Measurements from ENCODE around the gene MARK2. TPM values are rescaled to one million over a fixed set of nuclear protein-coding genes. Genes with fewer than 3 reads are reported as not detected.

The MARK2 gene
- polyA plus RNA-seq, 1 donor = 16.7 TPM

DNA sequence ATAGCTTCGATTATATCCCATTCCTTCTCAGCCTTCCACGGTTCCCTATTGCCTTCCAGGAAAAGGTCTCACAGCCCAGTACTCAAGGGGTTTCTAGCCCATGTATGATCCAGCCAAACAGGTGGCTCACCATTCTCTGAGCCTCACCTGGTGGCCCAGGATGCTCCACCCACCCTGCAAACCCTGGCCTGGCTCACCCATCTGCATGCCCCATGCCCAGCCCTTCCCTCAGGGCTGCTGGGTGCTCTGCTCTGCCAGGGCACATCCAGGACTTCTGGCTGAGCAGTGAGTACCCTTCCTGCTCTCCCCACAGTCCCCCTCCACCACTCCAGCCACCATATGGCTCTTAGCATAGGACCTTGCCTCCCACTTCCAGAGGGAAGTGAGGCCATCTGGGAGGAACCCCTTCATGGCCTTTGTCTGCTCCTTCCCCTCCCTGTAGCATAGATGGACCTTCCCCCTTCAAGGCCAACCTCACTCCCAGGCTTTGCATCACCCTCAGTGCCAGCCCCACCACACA, 83.8 kb downstream of the MARK2 start:
- no peak for DNase-seq (ENCODE audit: low read depth)

DNA sequence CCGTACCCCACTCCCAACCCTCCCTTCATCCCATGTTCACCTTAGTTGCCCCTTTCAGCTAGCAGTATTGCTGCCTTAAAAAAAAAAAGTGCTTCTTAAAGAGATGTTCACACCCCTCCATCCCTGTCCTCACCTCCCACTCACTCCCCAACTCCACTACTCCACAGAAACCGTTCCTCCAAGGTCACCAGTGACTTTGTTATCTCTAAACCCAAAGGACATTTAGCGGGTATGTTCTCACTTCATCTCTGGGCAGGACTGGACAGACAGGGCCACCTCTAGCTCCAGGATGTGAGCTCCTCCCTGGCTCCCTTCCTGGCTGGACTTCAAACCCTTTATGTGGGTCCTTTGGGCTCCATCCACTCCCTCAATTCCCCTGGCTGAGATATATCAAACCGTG, 84.4 kb downstream of the MARK2 start:
- no peak for DNase-seq (ENCODE audit: low read depth)

DNA sequence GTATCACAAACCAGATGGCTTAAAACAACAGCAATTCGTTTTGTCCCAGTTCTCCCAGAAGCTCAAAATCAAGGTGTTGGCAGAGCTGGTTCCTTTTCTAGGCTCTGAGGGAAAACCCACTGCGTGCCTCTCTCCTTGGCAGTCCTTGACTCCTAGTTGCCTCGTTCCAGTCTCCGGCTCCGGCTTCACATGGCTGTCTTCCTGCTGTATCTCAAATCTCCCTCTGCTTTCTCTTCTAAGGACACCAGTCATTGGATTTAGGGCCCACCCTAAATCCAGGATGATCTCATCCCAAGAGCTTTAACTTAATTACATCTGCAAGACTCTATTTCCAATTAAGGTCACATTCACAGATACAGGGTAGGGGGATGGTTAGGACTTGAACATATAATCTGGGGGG, 90.7 kb downstream of the MARK2 start:
- DNase-seq (ENCODE audit: low read depth) = no peak

DNA sequence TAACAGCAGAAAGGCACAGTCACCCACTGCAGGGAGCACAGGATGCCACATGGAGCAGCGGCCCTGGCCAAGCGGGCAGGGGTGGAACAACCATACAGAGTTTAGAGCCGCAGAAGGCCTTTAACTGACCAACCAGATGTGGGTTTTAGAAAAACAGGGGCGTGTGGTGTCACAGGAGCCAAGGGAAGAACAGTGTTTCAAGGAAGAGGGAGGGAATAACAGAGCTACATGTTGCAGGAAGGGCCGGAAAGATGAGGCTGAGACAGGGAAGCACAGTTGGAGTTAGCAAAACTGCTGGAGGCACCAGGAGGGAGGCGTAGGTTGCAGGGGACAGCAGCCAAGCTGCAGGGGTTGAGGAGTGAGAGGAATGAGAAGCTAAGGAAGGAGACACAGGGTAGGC, 92.1 kb downstream of the MARK2 start:
- no peak for DNase-seq (ENCODE audit: low read depth)

DNA sequence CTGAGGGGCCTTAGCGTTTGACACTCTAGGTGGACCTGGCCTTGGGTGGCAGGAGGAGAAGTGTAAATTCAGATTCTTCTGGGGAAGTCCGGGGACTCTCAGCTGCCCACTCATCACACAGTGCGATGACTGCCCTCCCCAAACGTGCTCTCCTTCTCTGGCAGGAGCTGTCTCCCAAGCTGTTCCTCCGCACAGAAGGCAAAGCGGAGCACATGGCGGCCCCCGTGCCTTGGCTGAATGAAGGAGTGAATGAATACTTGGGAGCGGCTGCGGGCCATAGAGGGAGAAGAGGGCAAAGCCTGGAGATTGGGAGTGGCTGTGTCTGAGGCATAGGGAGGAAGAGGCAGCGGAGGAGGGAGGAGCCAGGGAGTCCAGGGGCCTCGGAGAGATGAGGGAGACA, 93.0 kb downstream of the MARK2 start:
- DNase-seq (ENCODE audit: low read depth) = no peak

DNA sequence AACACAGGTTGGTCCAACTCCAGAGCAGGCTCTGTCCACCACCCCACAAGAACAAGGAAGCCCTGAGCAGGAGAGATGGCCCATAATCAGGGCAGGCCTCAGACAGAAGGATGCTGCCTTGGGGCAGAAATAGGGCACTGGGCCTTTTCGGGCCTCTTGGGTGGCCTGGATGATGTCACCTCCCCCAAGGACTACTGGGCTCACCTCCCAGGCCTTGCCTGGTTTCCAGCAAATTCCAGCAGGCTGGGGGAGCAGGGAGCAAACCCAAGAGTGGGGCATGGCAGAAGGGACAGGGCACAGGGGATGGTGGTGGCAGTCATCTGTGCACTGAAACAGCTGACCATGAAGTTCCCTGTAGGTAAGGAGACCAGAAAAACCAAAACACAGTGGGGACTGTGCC, 94.5 kb downstream of the MARK2 start:
- DNase-seq (ENCODE audit: low read depth) = no peak

DNA sequence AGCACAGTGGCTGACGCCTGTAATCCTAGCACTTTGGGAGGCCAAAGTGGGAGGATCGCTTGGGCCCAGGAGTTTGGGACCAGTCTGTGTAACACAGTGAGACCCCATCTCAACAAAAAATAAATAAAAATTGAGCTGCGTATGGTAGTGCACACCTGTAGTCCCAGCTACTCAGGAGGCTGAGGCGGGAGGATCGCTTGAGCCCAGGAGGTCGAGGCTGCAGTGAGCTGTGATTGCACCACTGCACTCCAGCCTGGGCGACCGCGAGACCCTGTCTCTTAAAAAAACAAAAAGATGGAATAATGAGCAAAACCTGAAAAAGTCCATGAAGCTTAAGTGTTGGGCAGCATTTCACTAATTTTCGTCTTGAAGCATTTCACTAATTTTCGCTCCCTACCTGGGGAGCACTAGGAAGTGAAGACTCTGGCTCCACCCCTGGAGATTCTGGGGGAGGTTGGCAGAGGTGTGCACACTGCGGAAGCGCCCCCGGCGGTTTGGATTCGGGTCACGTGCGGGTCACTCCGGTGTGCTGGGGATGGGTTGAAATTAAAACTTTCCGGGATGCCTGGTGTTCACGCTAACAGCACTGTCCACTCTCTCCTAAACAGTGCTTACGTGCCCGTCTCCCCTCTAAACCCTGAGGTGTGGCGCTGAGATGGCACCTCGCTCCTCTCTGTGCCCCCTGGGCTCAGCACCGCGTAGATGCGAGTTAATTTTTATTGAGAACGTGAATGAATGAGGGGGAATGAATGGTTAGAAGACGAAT, 99.0 kb downstream of the MARK2 start:
- no peak for DNase-seq (ENCODE audit: low read depth)

DNA sequence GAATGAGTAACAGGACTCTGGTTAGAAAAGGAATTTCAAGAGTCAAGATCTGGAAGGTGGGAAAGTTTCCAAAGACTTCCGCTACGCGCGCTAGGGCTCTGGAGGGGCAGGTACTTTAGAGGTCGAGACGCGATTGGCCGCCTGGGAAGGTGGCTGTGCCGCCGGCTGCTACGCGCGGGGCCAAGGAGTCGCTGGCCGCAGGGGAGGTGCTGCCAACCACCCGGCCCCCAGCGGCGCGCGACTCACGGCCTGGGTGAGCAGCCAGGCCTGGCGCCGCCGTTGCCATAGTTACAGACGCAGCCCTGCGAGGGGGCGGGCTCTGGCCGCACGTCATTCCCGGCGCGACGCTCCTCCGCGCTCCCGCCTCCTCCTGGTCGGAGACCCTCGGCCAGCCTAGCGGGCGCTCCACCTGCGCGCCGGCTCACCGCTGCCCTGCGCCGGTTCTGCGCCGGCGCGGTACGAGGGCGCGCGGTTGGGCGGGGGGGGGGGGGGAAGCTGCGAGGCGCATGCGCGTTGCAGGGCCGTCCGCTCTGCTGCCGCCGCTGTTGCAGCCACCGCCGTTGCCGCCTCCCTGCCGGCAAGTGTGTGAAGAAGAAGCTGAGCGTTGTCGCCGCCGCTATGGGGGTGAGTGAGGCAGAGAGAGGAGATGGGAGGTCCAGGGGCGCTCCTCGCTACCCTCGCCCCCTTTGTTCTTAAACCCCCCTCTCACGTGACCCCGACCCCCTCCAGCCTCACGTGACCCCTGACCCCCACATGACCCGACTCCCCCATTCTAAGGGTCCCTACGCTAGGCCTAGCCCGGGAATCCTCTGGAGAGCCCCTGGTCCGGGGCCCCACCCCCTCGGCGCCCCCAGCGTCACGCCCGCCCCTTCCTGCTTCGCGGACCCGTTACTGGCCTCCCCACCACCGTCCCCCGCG, 99.8 kb downstream of the MARK2 start, which contains the start of gene NAA40:
TSS of gene NAA40 (plus strand) at position 524 of the 918 bp plus-strand sequence. CDS start at position 619, 95 bp downstream.
- no peak for DNase-seq (ENCODE audit: low read depth)

DNA sequence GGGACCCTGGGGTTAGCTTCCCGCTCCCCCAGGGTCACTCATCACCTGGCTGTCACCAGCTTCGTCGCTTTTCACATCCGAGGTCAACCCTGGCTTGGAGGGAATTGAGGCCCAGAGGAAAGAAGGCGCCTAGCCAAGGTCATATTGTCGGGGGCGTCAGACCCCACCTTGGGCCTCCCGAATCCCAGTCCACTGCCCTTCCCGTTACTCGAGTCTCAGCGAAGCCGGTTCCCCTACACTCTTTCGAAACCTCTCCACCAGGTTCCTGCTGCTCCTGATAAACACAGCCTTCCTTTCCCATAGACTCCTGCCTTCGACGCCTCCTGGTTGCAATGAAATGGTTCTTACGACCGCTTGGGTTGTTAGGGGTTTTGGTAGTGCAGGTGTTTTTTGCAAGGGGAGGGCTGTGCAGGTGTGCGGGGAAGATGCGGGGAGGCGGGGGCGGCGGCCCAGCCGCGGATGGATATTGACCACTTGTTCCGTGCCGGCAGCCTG, 100.5 kb downstream of the MARK2 start:
- no peak for DNase-seq (ENCODE audit: low read depth)

DNA sequence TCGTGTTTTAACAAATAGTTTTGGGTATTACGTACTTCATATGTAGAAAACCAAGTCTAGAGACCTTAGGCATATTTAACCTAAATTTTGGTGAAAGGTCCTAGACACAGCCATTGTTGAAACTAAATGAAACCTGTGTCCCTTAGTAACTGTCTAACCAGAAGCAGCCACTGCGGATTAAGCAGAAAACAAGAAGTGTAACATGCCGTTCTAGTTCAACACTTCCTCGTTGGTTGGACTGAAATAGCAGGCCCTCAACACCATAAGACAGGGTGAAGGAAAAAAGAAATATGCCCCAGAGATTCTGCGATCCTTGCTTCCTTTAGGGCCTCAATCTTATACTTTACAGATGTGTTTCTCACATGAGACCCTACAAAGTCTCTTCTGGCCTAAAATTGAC, 101.9 kb downstream of the MARK2 start:
- no peak for DNase-seq (ENCODE audit: low read depth)

DNA sequence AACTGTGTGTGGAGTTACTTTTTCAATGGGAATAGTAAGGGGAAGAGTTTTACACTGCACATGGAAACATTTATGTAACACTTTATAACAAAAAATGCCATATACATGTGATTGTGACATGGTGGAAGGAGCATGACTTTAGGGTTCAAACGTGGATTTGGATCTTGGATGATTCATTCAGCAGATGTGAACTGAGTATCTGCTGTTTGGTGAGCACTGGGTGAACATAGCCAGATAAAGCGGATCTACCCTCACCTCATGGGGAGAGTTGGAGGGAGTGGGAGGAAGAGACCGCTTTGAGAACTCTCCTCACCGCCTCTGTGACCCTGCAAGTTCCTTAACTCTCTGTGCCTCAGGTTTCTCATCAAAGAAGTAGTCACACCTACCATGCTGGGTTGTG, 103.0 kb downstream of the MARK2 start:
- DNase-seq (ENCODE audit: low read depth) = no peak

DNA sequence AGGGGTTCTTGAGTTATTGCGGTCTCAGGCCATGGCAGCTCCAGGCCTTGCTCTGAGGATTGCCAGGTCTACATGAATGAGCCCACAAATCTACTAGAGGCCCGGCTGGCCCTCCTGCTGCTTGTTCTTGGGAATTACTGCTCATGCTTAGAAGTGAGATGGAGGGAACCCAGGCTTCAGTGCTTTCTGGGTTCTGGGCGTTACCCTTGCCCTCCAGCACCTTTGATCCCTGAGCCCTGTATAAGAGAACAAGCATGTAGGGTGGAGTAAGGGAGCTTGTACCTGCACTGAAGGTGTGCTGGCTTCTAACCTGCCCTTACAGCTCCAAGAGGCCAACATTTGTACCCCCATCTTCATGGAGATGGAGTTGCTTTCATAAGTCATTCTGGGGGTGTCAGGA, 103.9 kb downstream of the MARK2 start:
- no peak for DNase-seq (ENCODE audit: low read depth)

DNA sequence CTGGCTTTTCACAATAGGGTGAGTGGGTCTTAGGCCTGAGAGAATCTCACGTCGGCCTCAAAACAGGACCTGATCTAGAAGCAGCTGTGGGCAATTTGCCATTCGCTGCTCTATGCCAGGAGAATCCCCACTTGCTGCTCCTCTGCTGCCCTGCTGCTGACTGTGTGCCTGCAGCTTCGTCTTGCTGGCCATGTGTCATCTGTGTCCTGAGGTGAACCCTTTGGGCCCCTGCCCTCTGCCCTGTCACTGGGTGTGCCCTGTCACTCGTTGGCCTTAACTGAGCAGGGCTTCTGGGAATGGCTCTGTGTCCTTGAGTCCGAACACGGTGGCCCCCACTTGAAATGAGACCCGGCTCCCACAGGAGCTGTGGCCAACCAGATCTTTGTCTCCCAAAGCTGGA, 106.1 kb downstream of the MARK2 start:
- DNase-seq (ENCODE audit: low read depth) = no peak

DNA sequence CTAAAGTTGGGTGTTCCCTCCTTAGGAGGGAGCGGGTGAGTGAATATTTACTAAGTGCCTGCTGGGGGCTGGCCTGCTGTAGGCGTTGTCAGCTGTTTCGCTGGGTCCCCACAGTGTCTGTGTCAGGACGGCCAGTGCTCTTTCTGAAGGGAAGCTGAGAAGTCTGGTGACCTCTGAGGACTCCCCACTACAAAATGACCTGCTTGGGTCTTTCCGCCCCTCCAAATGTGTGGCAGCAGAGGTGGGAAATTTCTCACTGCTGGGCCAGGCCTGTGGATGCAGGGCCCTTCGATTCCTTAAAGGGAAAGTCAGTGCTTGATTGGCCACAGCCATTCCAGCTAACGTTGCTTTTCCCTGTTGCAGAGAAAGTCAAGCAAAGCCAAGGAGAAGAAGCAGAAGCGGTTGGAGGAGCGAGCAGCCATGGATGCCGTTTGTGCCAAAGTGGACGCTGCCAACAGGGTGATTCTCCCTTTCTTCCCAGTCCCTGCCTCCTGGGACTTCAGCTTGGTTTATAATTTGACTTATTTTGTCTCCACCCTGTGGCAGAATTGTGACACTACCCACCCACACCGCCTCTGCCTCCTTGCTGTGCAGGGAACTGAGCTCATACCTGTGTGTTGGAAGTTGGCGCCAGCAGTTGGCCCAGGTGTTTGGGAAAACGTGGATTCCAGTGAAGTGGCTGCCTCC, 106.7 kb downstream of the MARK2 start:
- peak; percentile 46 for DNase-seq (ENCODE audit: low read depth)

DNA sequence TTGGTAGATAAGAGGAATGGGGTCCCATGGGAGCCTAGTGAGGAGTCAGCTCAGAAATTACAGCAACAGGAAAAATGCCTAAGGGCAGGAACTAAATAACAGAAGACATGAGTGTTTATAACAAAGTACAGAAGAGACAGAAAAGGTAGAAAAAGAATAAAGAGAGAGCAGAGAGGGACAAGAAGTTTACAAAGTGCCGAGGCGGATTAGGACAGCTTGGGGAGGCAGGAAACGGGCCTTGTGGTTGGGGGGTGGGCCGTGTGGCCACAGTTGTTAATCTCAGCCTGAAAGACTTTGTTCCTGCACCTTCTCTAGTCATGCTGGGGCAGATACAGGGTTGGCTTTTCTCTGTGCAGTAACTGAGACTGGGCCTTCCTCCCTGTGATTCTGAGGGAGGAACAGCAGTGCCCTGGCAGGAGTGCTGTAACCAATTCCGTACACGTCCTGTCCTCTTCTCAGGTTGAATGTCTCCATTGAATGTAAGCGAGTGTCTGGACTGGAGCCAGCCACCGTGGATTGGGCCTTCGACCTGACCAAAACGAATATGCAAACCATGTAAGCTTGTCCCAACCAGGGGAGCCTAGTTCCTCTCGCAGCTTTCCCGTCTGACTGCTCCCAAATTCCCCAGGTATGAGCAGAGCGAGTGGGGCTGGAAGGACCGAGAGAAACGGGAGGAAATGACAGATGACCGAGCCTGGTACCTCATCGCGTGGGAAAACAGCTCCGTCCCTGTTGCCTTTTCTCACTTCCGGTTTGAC, 113.0 kb downstream of the MARK2 start:
- DNase-seq (ENCODE audit: low read depth) = no peak

DNA sequence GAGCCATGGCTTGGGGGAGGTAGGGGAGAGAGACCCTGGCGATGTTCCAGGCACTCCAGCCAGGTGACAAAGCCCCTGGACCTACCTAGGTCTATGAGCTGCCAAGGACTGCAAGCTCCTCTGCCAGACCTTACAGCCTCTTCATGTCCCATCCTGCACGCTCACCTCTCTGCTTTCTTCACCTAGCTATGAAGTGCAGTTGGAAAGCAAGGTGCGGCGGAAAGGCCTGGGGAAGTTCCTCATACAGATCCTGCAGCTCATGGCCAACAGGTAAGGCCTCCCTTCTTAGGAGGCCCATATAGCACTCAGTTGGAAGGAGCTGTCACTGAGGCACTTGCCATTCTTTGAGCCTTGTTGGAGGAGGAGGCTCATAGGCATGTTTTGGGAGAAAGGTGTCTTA, 113.7 kb downstream of the MARK2 start:
- DNase-seq (ENCODE audit: low read depth) = no peak

DNA sequence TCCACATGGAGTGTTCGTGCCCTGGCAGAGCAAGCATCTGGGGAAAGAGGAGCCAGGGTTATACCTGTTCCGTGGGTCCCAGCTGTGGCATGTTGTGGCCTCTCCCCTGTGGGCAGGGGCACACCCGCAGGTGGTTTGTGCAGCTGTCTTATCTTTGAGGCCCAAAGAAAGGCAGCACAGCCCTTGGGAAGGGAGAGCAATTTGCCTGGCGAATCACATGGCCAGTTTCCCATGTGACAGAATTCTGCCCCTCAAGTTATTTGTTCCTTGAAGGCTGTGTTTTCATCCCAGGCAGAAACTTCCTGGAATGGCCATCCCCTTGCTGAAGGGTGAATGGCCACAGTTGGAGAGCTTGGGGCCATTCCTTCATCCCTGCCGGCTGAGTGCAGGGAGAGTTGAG, 119.1 kb downstream of the MARK2 start:
- no peak for DNase-seq (ENCODE audit: low read depth)
